SK-N-SH treated with all-trans-retinoic acid at 6 μM for 48 hours (cell line): ENCODE results near the gene EBF3.

Source experiments
- ATAC-seq: fragments of 200-7000 bp; cut with Tn5 transposase; 3 replicates; pipeline ENCODE4 v1.9.1; 2020; ENCODE audit warnings: mild to moderate bottlenecking, moderate library complexity
- ARNTL ChIP-seq: fragments of 450-650 bp; formaldehyde crosslinking; IDR thresholded peaks from 2 replicates; pipeline ENCODE4 v1.5.0; 2020; ENCODE audit warnings: low read depth, mild to moderate bottlenecking, moderate library complexity, borderline replicate concordance
- BACH2 ChIP-seq: fragments of 250-450 bp; sonication (Bioruptor Pico); IDR thresholded peaks from 2 replicates; pipeline ENCODE4 v1.9.0; 2021; ENCODE audit warnings: mild to moderate bottlenecking, borderline replicate concordance
- CSDC2 ChIP-seq: fragments of 250-450 bp; sonication (Bioruptor Pico); IDR thresholded peaks from 2 replicates; pipeline ENCODE4 v1.5.0; 2020; ENCODE audit warnings: mild to moderate bottlenecking, moderate library complexity
- ESRRG ChIP-seq: fragments of 250-450 bp; sonication (Bioruptor Pico); IDR thresholded peaks from 2 replicates; pipeline ENCODE4 v1.6.1; 2021; ENCODE audit warnings: mild to moderate bottlenecking
- GLIS3 ChIP-seq: fragments of 250-450 bp; sonication (Bioruptor Pico); IDR thresholded peaks from 2 replicates; pipeline ENCODE4 v1.5.0; 2020; ENCODE audit warnings: mild to moderate bottlenecking, moderate library complexity
- ISL1 ChIP-seq: fragments of 250-450 bp; sonication (Bioruptor Pico); IDR thresholded peaks from 2 replicates; pipeline ENCODE4 v2.1.2; 2022; ENCODE audit warnings: mild to moderate bottlenecking, moderate library complexity
- OSR1 ChIP-seq: fragments of 250-450 bp; sonication (Bioruptor Pico); IDR thresholded peaks from 2 replicates; pipeline ENCODE4 v1.8.0; 2022; ENCODE audit warnings: moderate library complexity, mild to moderate bottlenecking, inconsistent platforms
- PPARA ChIP-seq: fragments of 250-450 bp; sonication (Bioruptor Pico); IDR thresholded peaks from 2 replicates; pipeline ENCODE4 v1.5.0; 2020; ENCODE audit warnings: mild to moderate bottlenecking, borderline replicate concordance
- RARB ChIP-seq: fragments of 250-450 bp; sonication (Bioruptor Pico); IDR thresholded peaks from 2 replicates; pipeline ENCODE4 v1.8.0; 2021; ENCODE audit warnings: mild to moderate bottlenecking, moderate library complexity
- SNAI2 ChIP-seq: fragments of 250-450 bp; sonication (Bioruptor Pico); IDR thresholded peaks from 2 replicates; pipeline ENCODE4 v1.5.0; 2020; ENCODE audit warnings: mild to moderate bottlenecking, moderate library complexity
- TCF4 ChIP-seq: fragments of 250-450 bp; sonication (Bioruptor Pico); IDR thresholded peaks from 2 replicates; pipeline ENCODE4 v1.8.0; 2021; ENCODE audit warnings: mild to moderate bottlenecking, moderate library complexity, borderline replicate concordance
- TOX ChIP-seq: fragments of 250-450 bp; sonication (Bioruptor Pico); IDR thresholded peaks from 2 replicates; pipeline ENCODE4 v1.8.0; 2021; ENCODE audit warnings: mild to moderate bottlenecking, moderate library complexity, borderline replicate concordance
- ZC3H10 ChIP-seq: fragments of 250-450 bp; sonication (Bioruptor Pico); IDR thresholded peaks from 2 replicates; pipeline ENCODE4 v1.5.1; 2021; ENCODE audit warnings: mild to moderate bottlenecking, moderate library complexity
- ZFP3 ChIP-seq: fragments of 250-450 bp; sonication (Bioruptor Pico); IDR thresholded peaks from 2 replicates; pipeline ENCODE4 v1.5.0; 2020; ENCODE audit warnings: mild to moderate bottlenecking, moderate library complexity
- ZFP30 ChIP-seq: fragments of 450-650 bp; formaldehyde crosslinking; IDR thresholded peaks from 2 replicates; pipeline ENCODE4 v1.5.0; 2022; ENCODE audit warnings: mild to moderate bottlenecking, moderate library complexity
- ZNF565 ChIP-seq: fragments of 450-650 bp; formaldehyde crosslinking; conservative IDR thresholded peaks from 2 replicates; pipeline ENCODE4 v1.5.0; 2020; ENCODE audit warnings: low read depth, mild to moderate bottlenecking, moderate library complexity
- ZNF8 ChIP-seq: fragments of 450-650 bp; formaldehyde crosslinking; IDR thresholded peaks from 2 replicates; pipeline ENCODE4 v1.5.0; 2020; ENCODE audit warnings: mild to moderate bottlenecking, moderate library complexity
- TF ChIP-seq, protein P1 (sequence below): fragments of 250-450 bp; sonication (Bioruptor Pico); IDR thresholded peaks from 2 replicates; pipeline ENCODE4 v1.5.1; 2020; ENCODE audit warnings: low read depth, mild to moderate bottlenecking, moderate library complexity
- TF ChIP-seq, protein P2 (sequence below): fragments of 250-450 bp; sonication (Bioruptor Pico); IDR thresholded peaks from 2 replicates; pipeline ENCODE4 v1.5.0; 2020; ENCODE audit warnings: mild to moderate bottlenecking, moderate library complexity
- TF ChIP-seq, protein P3 (sequence below): fragments of 250-450 bp; sonication (Bioruptor Pico); IDR thresholded peaks from 2 replicates; pipeline ENCODE4 v1.8.0; 2020; ENCODE audit warnings: mild to moderate bottlenecking, moderate library complexity, borderline replicate concordance
- TF ChIP-seq, protein P4 (sequence below): fragments of 250-450 bp; sonication (Bioruptor Pico); IDR thresholded peaks from 2 replicates; pipeline ENCODE4 v1.8.0; 2021; ENCODE audit warnings: low read depth, mild to moderate bottlenecking, moderate library complexity, borderline replicate concordance

The EBF3 gene

DNA sequence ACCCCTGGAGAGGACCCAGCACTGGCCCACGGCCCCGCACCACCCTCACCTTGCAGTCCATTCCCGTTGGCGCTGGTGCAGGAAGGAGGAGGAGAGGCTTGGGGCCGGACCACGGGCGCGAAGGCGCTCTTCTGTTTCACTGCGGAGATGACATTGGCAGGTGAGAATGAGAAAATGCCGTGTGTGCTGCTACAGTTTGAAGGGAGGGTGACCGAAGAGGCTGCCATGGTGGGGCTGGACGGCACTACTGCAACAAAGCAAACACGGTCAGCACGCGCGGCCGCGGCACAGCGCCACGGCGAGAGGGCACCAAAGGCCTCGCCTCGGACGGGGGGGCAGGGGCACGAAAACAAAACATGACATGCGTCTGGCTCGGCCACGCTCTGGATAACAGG lies 123.9 kb downstream of the EBF3 start:
- TF ChIP-seq ZFP30 (CRISPR knock-in tag) = no peak
- no peak for TF ChIP-seq ZNF565
- ATAC-seq = no peak

DNA sequence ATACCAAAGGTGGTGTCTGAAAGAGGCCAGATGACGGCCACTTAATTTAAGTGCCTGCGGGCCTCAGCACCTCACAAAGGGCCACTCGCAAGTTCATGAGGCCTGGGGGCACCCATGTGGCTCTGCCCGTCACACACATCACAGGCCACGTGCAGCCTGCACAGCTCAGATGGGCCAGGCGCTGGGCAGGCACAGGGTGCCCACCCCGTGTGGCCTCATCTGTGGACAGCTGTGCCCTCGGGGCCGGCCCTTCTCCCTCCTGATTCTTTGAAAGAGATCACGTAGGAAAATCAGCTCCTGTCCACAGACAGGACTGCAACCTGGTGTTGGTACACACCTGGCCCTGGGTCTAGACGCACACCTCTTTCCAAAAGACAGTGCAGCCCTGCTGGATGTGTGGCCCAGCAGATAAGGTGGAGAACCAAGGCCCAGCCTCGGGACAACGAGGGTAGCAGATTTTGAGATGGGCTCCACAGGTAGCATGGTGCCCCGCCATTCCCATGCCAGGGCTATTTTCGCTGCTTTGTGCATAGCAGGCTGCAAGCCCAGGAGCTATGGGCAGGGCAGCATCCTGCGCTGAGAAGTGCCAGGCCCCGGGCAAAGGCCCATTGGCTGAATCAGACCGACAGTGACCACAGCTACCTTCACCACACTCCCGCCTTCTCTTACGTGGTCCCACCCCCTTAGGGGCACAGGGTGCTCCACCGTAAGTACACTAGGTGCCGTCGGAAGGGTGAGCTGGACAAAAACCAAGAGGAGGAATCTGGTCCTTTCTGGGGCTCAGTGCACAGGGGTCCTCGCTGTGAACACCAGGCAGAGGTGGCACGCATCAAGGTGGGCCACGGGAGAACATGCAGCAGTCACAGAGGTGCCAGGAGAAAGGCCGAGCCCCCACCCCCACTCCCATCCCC lies 124.5 kb downstream of the EBF3 start:
- no peak for ATAC-seq
- no peak for TF ChIP-seq TOX (CRISPR knock-in tag)
- TF ChIP-seq ESRRG (CRISPR knock-in tag) = no peak
- no peak for TF ChIP-seq PPARA (CRISPR knock-in tag)
- no peak for TF ChIP-seq TCF4 (CRISPR knock-in tag)
- TF ChIP-seq, protein P1, sequence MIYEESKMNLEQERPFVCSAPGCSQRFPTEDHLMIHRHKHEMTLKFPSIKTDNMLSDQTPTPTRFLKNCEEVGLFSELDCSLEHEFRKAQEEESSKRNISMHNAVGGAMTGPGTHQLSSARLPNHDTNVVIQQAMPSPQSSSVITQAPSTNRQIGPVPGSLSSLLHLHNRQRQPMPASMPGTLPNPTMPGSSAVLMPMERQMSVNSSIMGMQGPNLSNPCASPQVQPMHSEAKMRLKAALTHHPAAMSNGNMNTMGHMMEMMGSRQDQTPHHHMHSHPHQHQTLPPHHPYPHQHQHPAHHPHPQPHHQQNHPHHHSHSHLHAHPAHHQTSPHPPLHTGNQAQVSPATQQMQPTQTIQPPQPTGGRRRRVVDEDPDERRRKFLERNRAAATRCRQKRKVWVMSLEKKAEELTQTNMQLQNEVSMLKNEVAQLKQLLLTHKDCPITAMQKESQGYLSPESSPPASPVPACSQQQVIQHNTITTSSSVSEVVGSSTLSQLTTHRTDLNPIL (CRISPR knock-in tag) = no peak
- no peak for TF ChIP-seq OSR1 (CRISPR knock-in tag)
- TF ChIP-seq ZC3H10 = no peak

DNA sequence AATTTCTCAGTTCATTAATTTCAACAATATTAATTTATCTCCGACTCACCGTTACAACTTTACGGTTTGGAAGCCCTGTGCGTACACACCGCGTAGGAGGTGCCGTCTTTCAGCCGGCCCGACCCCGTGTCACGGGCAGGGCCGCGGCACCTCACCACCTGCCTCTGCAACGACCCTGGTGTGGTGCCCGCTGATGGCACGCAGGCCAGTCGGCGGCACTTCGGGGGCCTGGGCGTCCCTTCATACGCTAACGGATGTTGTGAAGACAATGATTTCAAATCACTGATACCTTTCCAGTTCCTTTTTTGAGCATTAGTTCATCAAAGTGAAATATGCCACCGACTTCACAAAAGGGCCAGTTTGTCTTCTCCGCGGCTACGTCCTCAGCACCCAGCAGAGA lies 125.3 kb downstream of the EBF3 start:
- no peak for ATAC-seq
- no peak for TF ChIP-seq BACH2 (CRISPR knock-in tag)
- TF ChIP-seq ARNTL (CRISPR knock-in tag) = no peak
- TF ChIP-seq, protein P2, sequence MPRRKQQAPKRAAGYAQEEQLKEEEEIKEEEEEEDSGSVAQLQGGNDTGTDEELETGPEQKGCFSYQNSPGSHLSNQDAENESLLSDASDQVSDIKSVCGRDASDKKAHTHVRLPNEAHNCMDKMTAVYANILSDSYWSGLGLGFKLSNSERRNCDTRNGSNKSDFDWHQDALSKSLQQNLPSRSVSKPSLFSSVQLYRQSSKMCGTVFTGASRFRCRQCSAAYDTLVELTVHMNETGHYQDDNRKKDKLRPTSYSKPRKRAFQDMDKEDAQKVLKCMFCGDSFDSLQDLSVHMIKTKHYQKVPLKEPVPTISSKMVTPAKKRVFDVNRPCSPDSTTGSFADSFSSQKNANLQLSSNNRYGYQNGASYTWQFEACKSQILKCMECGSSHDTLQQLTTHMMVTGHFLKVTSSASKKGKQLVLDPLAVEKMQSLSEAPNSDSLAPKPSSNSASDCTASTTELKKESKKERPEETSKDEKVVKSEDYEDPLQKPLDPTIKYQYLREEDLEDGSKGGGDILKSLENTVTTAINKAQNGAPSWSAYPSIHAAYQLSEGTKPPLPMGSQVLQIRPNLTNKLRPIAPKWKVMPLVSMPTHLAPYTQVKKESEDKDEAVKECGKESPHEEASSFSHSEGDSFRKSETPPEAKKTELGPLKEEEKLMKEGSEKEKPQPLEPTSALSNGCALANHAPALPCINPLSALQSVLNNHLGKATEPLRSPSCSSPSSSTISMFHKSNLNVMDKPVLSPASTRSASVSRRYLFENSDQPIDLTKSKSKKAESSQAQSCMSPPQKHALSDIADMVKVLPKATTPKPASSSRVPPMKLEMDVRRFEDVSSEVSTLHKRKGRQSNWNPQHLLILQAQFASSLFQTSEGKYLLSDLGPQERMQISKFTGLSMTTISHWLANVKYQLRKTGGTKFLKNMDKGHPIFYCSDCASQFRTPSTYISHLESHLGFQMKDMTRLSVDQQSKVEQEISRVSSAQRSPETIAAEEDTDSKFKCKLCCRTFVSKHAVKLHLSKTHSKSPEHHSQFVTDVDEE (CRISPR knock-in tag) = no peak
- TF ChIP-seq TCF4 (CRISPR knock-in tag) = no peak
- no peak for TF ChIP-seq PPARA (CRISPR knock-in tag)
- TF ChIP-seq RARB (CRISPR knock-in tag) = no peak
- no peak for TF ChIP-seq ZFP3 (CRISPR knock-in tag)
- no peak for TF ChIP-seq CSDC2 (CRISPR knock-in tag)
- no peak for TF ChIP-seq ESRRG (CRISPR knock-in tag)
- TF ChIP-seq, protein P3, sequence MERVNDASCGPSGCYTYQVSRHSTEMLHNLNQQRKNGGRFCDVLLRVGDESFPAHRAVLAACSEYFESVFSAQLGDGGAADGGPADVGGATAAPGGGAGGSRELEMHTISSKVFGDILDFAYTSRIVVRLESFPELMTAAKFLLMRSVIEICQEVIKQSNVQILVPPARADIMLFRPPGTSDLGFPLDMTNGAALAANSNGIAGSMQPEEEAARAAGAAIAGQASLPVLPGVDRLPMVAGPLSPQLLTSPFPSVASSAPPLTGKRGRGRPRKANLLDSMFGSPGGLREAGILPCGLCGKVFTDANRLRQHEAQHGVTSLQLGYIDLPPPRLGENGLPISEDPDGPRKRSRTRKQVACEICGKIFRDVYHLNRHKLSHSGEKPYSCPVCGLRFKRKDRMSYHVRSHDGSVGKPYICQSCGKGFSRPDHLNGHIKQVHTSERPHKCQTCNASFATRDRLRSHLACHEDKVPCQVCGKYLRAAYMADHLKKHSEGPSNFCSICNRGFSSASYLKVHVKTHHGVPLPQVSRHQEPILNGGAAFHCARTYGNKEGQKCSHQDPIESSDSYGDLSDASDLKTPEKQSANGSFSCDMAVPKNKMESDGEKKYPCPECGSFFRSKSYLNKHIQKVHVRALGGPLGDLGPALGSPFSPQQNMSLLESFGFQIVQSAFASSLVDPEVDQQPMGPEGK (CRISPR knock-in tag) = no peak

DNA sequence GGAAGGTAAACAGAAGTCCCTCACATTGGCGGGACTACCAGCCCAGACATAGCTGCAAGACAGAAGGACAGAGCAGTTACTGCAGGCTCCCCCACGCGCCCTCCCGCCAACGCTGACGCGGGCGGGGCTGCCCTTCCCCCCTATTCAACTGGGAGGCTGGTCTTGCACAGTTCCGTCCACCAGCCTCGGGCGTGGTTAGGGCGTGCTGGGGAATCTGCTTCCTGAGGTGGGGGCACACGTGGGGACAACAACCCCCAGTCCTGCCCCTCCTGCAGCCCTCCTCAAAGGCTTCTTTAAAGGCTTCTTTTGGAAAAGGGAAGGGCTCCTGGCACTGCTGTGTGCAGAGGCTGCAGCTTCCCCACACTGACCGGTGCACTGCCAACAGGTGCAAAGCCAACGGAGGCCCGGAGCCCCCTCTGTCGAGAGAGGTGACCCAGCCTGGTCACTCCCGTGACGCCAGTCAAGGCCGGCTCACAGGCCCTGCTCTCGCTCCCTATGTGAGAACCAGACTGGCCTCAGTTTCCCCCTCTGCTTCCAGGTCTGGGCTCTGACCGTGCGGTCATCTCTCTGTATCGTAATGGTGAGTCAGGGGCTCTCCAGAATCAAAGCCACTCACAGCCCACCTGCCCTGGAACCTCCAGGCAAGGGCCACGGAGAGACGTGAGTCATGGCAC lies 126.0 kb downstream of the EBF3 start:
- ATAC-seq = no peak
- no peak for TF ChIP-seq ZFP3 (CRISPR knock-in tag)
- TF ChIP-seq, protein P4, sequence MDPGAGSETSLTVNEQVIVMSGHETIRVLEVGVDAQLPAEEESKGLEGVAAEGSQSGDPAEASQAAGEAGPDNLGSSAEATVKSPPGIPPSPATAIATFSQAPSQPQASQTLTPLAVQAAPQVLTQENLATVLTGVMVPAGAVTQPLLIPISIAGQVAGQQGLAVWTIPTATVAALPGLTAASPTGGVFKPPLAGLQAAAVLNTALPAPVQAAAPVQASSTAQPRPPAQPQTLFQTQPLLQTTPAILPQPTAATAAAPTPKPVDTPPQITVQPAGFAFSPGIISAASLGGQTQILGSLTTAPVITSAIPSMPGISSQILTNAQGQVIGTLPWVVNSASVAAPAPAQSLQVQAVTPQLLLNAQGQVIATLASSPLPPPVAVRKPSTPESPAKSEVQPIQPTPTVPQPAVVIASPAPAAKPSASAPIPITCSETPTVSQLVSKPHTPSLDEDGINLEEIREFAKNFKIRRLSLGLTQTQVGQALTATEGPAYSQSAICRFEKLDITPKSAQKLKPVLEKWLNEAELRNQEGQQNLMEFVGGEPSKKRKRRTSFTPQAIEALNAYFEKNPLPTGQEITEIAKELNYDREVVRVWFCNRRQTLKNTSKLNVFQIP (CRISPR knock-in tag) = no peak
- TF ChIP-seq, protein P2 (CRISPR knock-in tag) = no peak
- TF ChIP-seq, protein P1 (CRISPR knock-in tag) = no peak
- TF ChIP-seq ESRRG (CRISPR knock-in tag) = no peak
- no peak for TF ChIP-seq CSDC2 (CRISPR knock-in tag)
- TF ChIP-seq ZFP30 (CRISPR knock-in tag) = no peak
- TF ChIP-seq GLIS3 (CRISPR knock-in tag) = no peak
- TF ChIP-seq ISL1 (CRISPR knock-in tag) = no peak
- no peak for TF ChIP-seq ZNF8 (CRISPR knock-in tag)
- no peak for TF ChIP-seq ARNTL (CRISPR knock-in tag)
- no peak for TF ChIP-seq RARB (CRISPR knock-in tag)
- TF ChIP-seq PPARA (CRISPR knock-in tag) = no peak
- TF ChIP-seq SNAI2 (CRISPR knock-in tag) = no peak
